GM19468 (cell line): Measurements from ENCODE around the gene KIRREL3.

Experiments
- ATAC-seq: cut with Tn5 transposase; IDR thresholded peaks from one replicate; pipeline ENCODE4 v1.9.1; 2021; ENCODE audit warnings: mild to moderate bottlenecking, moderate library complexity, moderate number of reproducible peaks; ENCODE audit not compliant: unreplicated experiment; ENCODE audit errors: extremely low read depth

Gene KIRREL3

GRCh38 chr11:126510621-126511370 is 489.8 kb downstream of the KIRREL3 start:
- ATAC-seq: no peak

GRCh38 chr11:126507646-126508045 is 492.9 kb downstream of the KIRREL3 start:
- no peak for ATAC-seq

- no peak for ATAC-seq
These were observed 493.8 kb downstream of the KIRREL3 start for GRCh38 chr11:126506789-126507188.

- ATAC-seq: no peak
These were observed 497.6 kb downstream of the KIRREL3 start for GRCh38 chr11:126502982-126503381.

- ATAC-seq: no peak
These were observed 498.4 kb downstream of the KIRREL3 start for GRCh38 chr11:126502159-126502558.

GRCh38 chr11:126501641-126502040 is 498.9 kb downstream of the KIRREL3 start:
- ATAC-seq: no peak

- no peak for ATAC-seq
These were observed 499.6 kb downstream of the KIRREL3 start for GRCh38 chr11:126500981-126501380.

GRCh38 chr11:126499131-126499752 is 501.3 kb downstream of the KIRREL3 start:
- no peak for ATAC-seq

GRCh38 chr11:126498281-126498680 is 502.3 kb downstream of the KIRREL3 start:
- no peak for ATAC-seq

- ATAC-seq: no peak
These were observed 502.9 kb downstream of the KIRREL3 start for GRCh38 chr11:126497581-126498122.

- ATAC-seq: no peak
These were observed 503.8 kb downstream of the KIRREL3 start for GRCh38 chr11:126496576-126497337.

- no peak for ATAC-seq
These were observed 505.0 kb downstream of the KIRREL3 start for GRCh38 chr11:126495281-126496220.

- no peak for ATAC-seq
These were observed 505.7 kb downstream of the KIRREL3 start for GRCh38 chr11:126494831-126495230.

GRCh38 chr11:126492331-126493082 is 508.1 kb downstream of the KIRREL3 start:
- no peak for ATAC-seq

GRCh38 chr11:126491092-126491491 is 509.5 kb downstream of the KIRREL3 start:
- no peak for ATAC-seq

- ATAC-seq: no peak
These were observed 510.5 kb downstream of the KIRREL3 start for GRCh38 chr11:126489836-126490660.

- no peak for ATAC-seq
These were observed 511.8 kb downstream of the KIRREL3 start for GRCh38 chr11:126488591-126489370.
